HepG2 (cell line): ENCODE results near the gene WNT3. TPM values are rescaled to one million over a fixed set of nuclear protein-coding genes. Genes with fewer than 3 reads are reported as not detected.

Source experiments
- ATAC-seq: fragments of 200-7000 bp; cut with Tn5 transposase; 3 replicates; pipeline ENCODE4 v1.9.1; 2020; ENCODE audit warnings: mild to moderate bottlenecking, moderate library complexity
- Bru-seq: library from RNA; stranded (reverse); fragments of 400-500 nt; gene quantifications from one replicate; lab custom pipeline; 2021; lab: Mats Ljungman, UMichigan
- BruChase-seq, 2 experiments: library from RNA; stranded (reverse); fragments of 400-500 nt; gene quantifications; one replicate each; lab custom pipeline; 2021; lab: Mats Ljungman, UMichigan
- BruUV-seq: library from RNA; stranded (reverse); fragments of 400-500 nt; replicated peaks from 2 replicates; lab custom pipeline; 2021; lab: Mats Ljungman, UMichigan
- CTCF ChIA-PET: fragments of 300-600 bp; formaldehyde crosslinking; extraction: SDS; loops from one replicate; lab custom pipeline; 2021; ENCODE audit warnings: low total read pairs, inconsistent platforms, low intra/inter-chr PET ratio; lab: Yijun Ruan, JAX
- POLR2A ChIA-PET: fragments of 350-600 bp; sonication (Branson Sonifier 250); formaldehyde crosslinking; loops from one replicate; lab custom pipeline; 2020; ENCODE audit warnings: antibody characterized with exemption, inconsistent platforms; lab: Yijun Ruan, JAX
- DNase-seq: peaks from one replicate; pipeline ENCODE4 v3.0.0-alpha.2; 2015; ENCODE audit warnings: low spot score
- FAIRE-seq: peaks from 3 replicates; lab custom pipeline; 2011; peaks lifted over from hg19 to GRCh38; lab: Jason Lieb, UNC
- H2AFZ ChIP-seq: one replicate; pipeline ENCODE4 v1.6.1; 2011; ENCODE audit warnings: low read length, inconsistent platforms
- H3K27ac ChIP-seq: fragments of 300-600 bp; 3 replicates; pipeline ENCODE4 v1.8.0; 2011; ENCODE audit warnings: mixed run types, mild to moderate bottlenecking, mixed read lengths, low read length, inconsistent platforms; ENCODE audit not compliant: insufficient read depth; ENCODE audit errors: extremely low read length
- H3K27me3 ChIP-seq, 2 experiments: fragments of 200-600 bp in 1 of 2; 2 replicates in 1 of 2; 3 replicates in 1 of 2; pipeline versions ENCODE4 v1.6.0 to v1.8.0; 2011; ENCODE audit warnings: low read length in 2 of 2, mild to moderate bottlenecking in 2 of 2, moderate library complexity in 2 of 2, inconsistent platforms in 1 of 2; ENCODE audit not compliant: insufficient read depth in 2 of 2, control insufficient read depth in 1 of 2
- H3K36me3 ChIP-seq, 2 experiments: fragments of 200-600 bp in 1 of 2; replicated peaks in 1 of 2; 2 replicates in 1 of 2; 3 replicates in 1 of 2; pipeline versions ENCODE4 v1.5.1 to v1.8.0; 2011; ENCODE audit warnings: low read length in 2 of 2, inconsistent platforms in 1 of 2; ENCODE audit not compliant: insufficient read depth in 2 of 2, control insufficient read depth in 1 of 2
- H3K4me1 ChIP-seq: 2 replicates; pipeline ENCODE4 v1.5.1; 2012; ENCODE audit warnings: low read length, inconsistent platforms; ENCODE audit not compliant: insufficient read depth
- H3K4me2 ChIP-seq: 2 replicates; pipeline ENCODE4 v1.6.0; 2011; ENCODE audit warnings: low read depth, low read length, inconsistent platforms
- H3K4me3 ChIP-seq, 3 experiments: fragments of 200-600 bp in 1 of 3; sonication (generic), shearing (Covaris generic) in 1 of 3; replicated peaks in 1 of 3; 2 replicates each; pipeline ENCODE4 v1.5.1; 2011 to 2016; ENCODE audit warnings: low read length in 3 of 3, inconsistent platforms in 2 of 3, low read depth in 2 of 3, mild to moderate bottlenecking in 2 of 3, control low read depth in 1 of 3, mixed read lengths in 1 of 3; ENCODE audit not compliant: insufficient read depth in 1 of 3
- H3K79me2 ChIP-seq: one replicate; pipeline ENCODE4 v1.6.1; 2011; ENCODE audit warnings: low read length, inconsistent platforms; ENCODE audit not compliant: insufficient read depth
- H3K9ac ChIP-seq: 2 replicates; pipeline ENCODE4 v1.6.0; 2011; ENCODE audit warnings: mild to moderate bottlenecking, low read depth, low read length, inconsistent platforms; ENCODE audit not compliant: insufficient read depth
- H3K9me3 ChIP-seq: 2 replicates; pipeline ENCODE4 v1.5.1; 2012; ENCODE audit warnings: mild to moderate bottlenecking, low read length
- H4K20me1 ChIP-seq: 2 replicates; pipeline ENCODE4 v1.6.0; 2011; ENCODE audit warnings: inconsistent platforms, mild to moderate bottlenecking, low read length, moderate library complexity; ENCODE audit not compliant: insufficient read depth
- GFI1 ChIP-seq: sonication (generic); formaldehyde crosslinking; IDR thresholded peaks from 2 replicates; pipeline ENCODE4 v1.5.0; 2020; ENCODE audit warnings: missing genetic modification reagents, mild to moderate bottlenecking, borderline replicate concordance
- HBP1 ChIP-seq: IDR thresholded peaks from 2 replicates; pipeline ENCODE4 v1.6.1; 2016; ENCODE audit warnings: low read depth, control low read depth
- HCFC1 ChIP-seq: fragments of 150-350 bp; IDR thresholded peaks from 2 replicates; pipeline ENCODE4 v1.6.1; 2014; ENCODE audit warnings: low read depth, low read length
- HDAC2 ChIP-seq: sonication (generic); formaldehyde crosslinking; IDR thresholded peaks from 2 replicates; pipeline ENCODE4 v1.4.0; 2020; ENCODE audit warnings: missing genetic modification reagents
- HNRNPLL ChIP-seq: fragments of 200-400 bp; formaldehyde crosslinking; IDR thresholded peaks from 2 replicates; pipeline ENCODE4 v1.6.1; 2017; ENCODE audit warnings: mild to moderate bottlenecking, low read depth, low read length; ENCODE audit not compliant: poor library complexity, severe bottlenecking
- ISL2 ChIP-seq: sonication (generic); formaldehyde crosslinking; IDR thresholded peaks from 2 replicates; pipeline ENCODE4 v1.5.0; 2020; ENCODE audit warnings: missing genetic modification reagents
- MEIS2 ChIP-seq: sonication (generic); formaldehyde crosslinking; IDR thresholded peaks from 2 replicates; pipeline ENCODE4 v1.9.0; 2021; ENCODE audit warnings: mild to moderate bottlenecking, missing genetic modification reagents
- NFYB ChIP-seq: sonication (generic); formaldehyde crosslinking; IDR thresholded peaks from 2 replicates; pipeline ENCODE4 v1.4.0; 2020; ENCODE audit warnings: missing genetic modification reagents
- PBX2 ChIP-seq: IDR thresholded peaks from 2 replicates; pipeline ENCODE4 v1.6.1; 2016; ENCODE audit warnings: control low read depth
- SRSF1 ChIP-seq: fragments of 200-400 bp; formaldehyde crosslinking; optimal IDR thresholded peaks from 2 replicates; pipeline ENCODE3; 2017; ENCODE audit warnings: mild to moderate bottlenecking, low read depth, low read length, moderate library complexity
- TBX2 ChIP-seq: sonication (generic); formaldehyde crosslinking; IDR thresholded peaks from 2 replicates; pipeline ENCODE4 v1.5.0; 2020; ENCODE audit warnings: missing genetic modification reagents, mild to moderate bottlenecking, borderline replicate concordance
- ZBTB7B ChIP-seq: sonication (generic); formaldehyde crosslinking; IDR thresholded peaks from 2 replicates; pipeline ENCODE4 v1.4.0; 2020; ENCODE audit warnings: missing genetic modification reagents
- ZKSCAN8 ChIP-seq: IDR thresholded peaks from 2 replicates; pipeline ENCODE4 v1.6.1; 2016; ENCODE audit warnings: borderline replicate concordance, missing genetic modification reagents, missing compliant biosample characterization
- ZNF234 ChIP-seq: sonication (generic); formaldehyde crosslinking; conservative IDR thresholded peaks from 2 replicates; pipeline ENCODE4 v1.5.1; 2020; ENCODE audit warnings: mild to moderate bottlenecking, missing genetic modification reagents
- ZNF276 ChIP-seq: sonication (generic); formaldehyde crosslinking; IDR thresholded peaks from 2 replicates; pipeline ENCODE4 v1.4.0; 2020; ENCODE audit warnings: mild to moderate bottlenecking, low read depth, missing genetic modification reagents
- WGBS: methylation state at CpG from one replicate; pipeline ENCODE4 v1.1.6; 2017; ENCODE audit warnings: low lambda C conversion rate; 5-methylcytosine and 5-hydroxymethylcytosine counted together
- in situ Hi-C: cut with HindIII; loops from 2 replicates; pipeline ENCODE4 v1.10.0; 2017; ENCODE audit warnings: low pct_unique_long_range_greater_than_20kb; ENCODE audit not compliant: extremely low pct_ligation_motif_present
- intact Hi-C: fragments of 100-400 bp; cut with micrococcal nuclease; formaldehyde crosslinking; loops from one replicate; pipeline ENCODE4 v1.10.0; 2022; ENCODE audit not compliant: unreplicated experiment
- long read RNA-seq, 2 experiments: library from RNA in 1 of 2; library from polyadenylated mRNA in 1 of 2; stranded (forward) in 1 of 2; unstranded in 1 of 2; transcript quantifications; one replicate each; pipeline ENCODE4 v2.0.0, GENCODE V29; 2019 to 2022
- polyA minus RNA-seq, 3 experiments: library from RNA; depleted of rRNA, polyadenylated mRNA; stranded (reverse); fragments of >200 nt; gene quantifications; 2 replicates each; pipeline ENCODE4 v1.2.3, GENCODE V29; 2011; ENCODE audit warnings: low replicate concordance in 1 of 3
- polyA plus RNA-seq, 8 experiments: library from polyadenylated mRNA; depleted of rRNA in 3 of 8; stranded (reverse) in 7 of 8; unstranded in 1 of 8; fragments of >200 nt; fragmentation: Illumina TruSeq in 4 of 8; extraction: Trizol in 4 of 8; gene quantifications; 2 replicates each; pipeline versions ENCODE4 v1.2.1 to v1.2.3, GENCODE V29; 2011 to 2016; ENCODE audit warnings: low read depth in 4 of 8, missing spikeins in 1 of 8, mixed read lengths in 1 of 8; ENCODE audit not compliant: insufficient read depth in 1 of 8
- total RNA-seq, 5 experiments: library from RNA; depleted of rRNA; stranded (reverse); fragments of >200 nt; fragmentation: Illumina TruSeq; extraction: Trizol; gene quantifications; 2 replicates each; pipeline ENCODE4 v1.2.3, GENCODE V29; 2016; ENCODE audit warnings: low read depth in 1 of 5

Gene WNT3
- total RNA-seq (2016; rRNA removed; fragmentation: Illumina TruSeq; extraction: Trizol) = 6.4 and 8.5 TPM in 2 replicates
- total RNA-seq (2016; cell fraction: cytosol; rRNA removed; fragmentation: Illumina TruSeq; extraction: Trizol; ENCODE audit: low read depth) = 0.71 and 1.2 TPM in 2 replicates
- total RNA-seq (2016; cell fraction: insoluble cytoplasmic fraction; rRNA removed; fragmentation: Illumina TruSeq; extraction: Trizol) = 5.9 and 8.3 TPM in 2 replicates
- 4.3 and 4.8 TPM in 2 replicates for total RNA-seq (2016; cell fraction: membrane; rRNA removed; fragmentation: Illumina TruSeq; extraction: Trizol)
- total RNA-seq (2016; cell fraction: nucleus; rRNA removed; fragmentation: Illumina TruSeq; extraction: Trizol) = 8.4 and 9.8 TPM in 2 replicates
- polyA plus RNA-seq (2011; rRNA removed) = 10.3 and 12.5 TPM in 2 replicates
- 5.1 and 6.8 TPM in 2 replicates for polyA plus RNA-seq (2011; cell fraction: cytosol; rRNA removed)
- polyA plus RNA-seq (2011; cell fraction: nucleus; rRNA removed) = 27.1 and 28.5 TPM in 2 replicates
- polyA plus RNA-seq (2012) = 6.9 and 7.4 TPM in 2 replicates
- polyA plus RNA-seq (2016; cell fraction: cytosol; fragmentation: Illumina TruSeq; extraction: Trizol; ENCODE audit: low read depth) = 0.82 and 0.98 TPM in 2 replicates
- 6.2 TPM in 2 replicates for polyA plus RNA-seq (2016; cell fraction: insoluble cytoplasmic fraction; fragmentation: Illumina TruSeq; extraction: Trizol; ENCODE audit: low read depth)
- polyA plus RNA-seq (2016; cell fraction: membrane; fragmentation: Illumina TruSeq; extraction: Trizol; ENCODE audit: low read depth) = 2.9 and 3.1 TPM in 2 replicates
- polyA plus RNA-seq (2016; cell fraction: nucleus; fragmentation: Illumina TruSeq; extraction: Trizol; ENCODE audit: insufficient read depth, low read depth) = 27.6 and 28.5 TPM in 2 replicates
- polyA minus RNA-seq (2011; rRNA and poly(A)+ RNA removed; ENCODE audit: low replicate concordance) = 4.4 and 6.5 TPM in 2 replicates
- polyA minus RNA-seq (2011; cell fraction: cytosol; rRNA and poly(A)+ RNA removed) = 2.9 and 3.2 TPM in 2 replicates
- 5.0 and 6.2 TPM in 2 replicates for polyA minus RNA-seq (2011; cell fraction: nucleus; rRNA and poly(A)+ RNA removed)
- Bru-seq, nascent RNA = percentile 36 among the genes with signal in this experiment
- percentile 56 among the genes with signal in this experiment for BruChase-seq, experiment 1, labeled RNA remaining after a 6-hour chase
- percentile 48 among the genes with signal in this experiment for BruChase-seq, experiment 2, labeled RNA remaining after a 2-hour chase
- long read RNA-seq, experiment 1, partial matches to known transcripts = 2 of 14 reads
- long read RNA-seq, experiment 1, other reads (novel, unspliced or antisense) = 12 of 14 reads
- long read RNA-seq, experiment 2, partial matches to known transcripts = 3 of 8 reads
- long read RNA-seq, experiment 2, other reads (novel, unspliced or antisense) = 5 of 8 reads

GRCh38 chr17:46818316-46818928, at the start of gene WNT3:
TSS of gene WNT3 (minus strand) at chr17:46818692. CDS start at chr17:46818597, 95 bp downstream.
- no TSS peak for BruUV-seq
- 21% methylated on average over 18 of the region's 47 CpGs for WGBS
- DNase-seq = no peak
- Histone ChIP-seq H3K27me3 (peaks cover 12 to 75% of the 10 kb centered on the region in 2 experiments), H3K36me3 (no peaks in the 10 kb centered on the region), H3K9me3 (no peaks in the 10 kb centered on the region), H3K4me1 (peaks cover 35% of the 10 kb centered on the region), H3K79me2 (no peaks in the 10 kb centered on the region), H2AFZ (no peak within 1 kb of the TSS), H3K9ac (no peak within 1 kb of the TSS; the same call in 1 of the 2 replicates), H3K27ac (no peak within 1 kb of the TSS), H4K20me1 (no peaks in the 10 kb centered on the region), H3K4me3 (peak within 1 kb of the TSS; percentile 42 to 74 (median 56)), H3K4me2 (peak within 1 kb of the TSS; percentile 82)
- intact Hi-C loops = no loop called here
- ChIA-PET CTCF (no interaction called here), POLR2A (no interaction called here)
- in situ Hi-C loops = no loop called here
- peak; percentile 29 for ATAC-seq
- no peak for FAIRE-seq
- TF ChIP-seq GFI1 (CRISPR knock-in tag) (no peak), HCFC1 (no peak), HDAC2 (0 out of 2 replicates have a peak, but pooled peaks have one; percentile 1), NFYB (peak; percentile 78), HNRNPLL (peak; percentile 7), ZNF234 (CRISPR knock-in tag) (no peak), SRSF1 (peak; percentile 5), PBX2 (CRISPR knock-in tag) (peak; percentile 84), ISL2 (CRISPR knock-in tag) (0 out of 2 replicates have a peak, but pooled peaks have one; percentile 26), ZBTB7B (0 out of 2 replicates have a peak, but pooled peaks have one; percentile 28), HBP1 (CRISPR knock-in tag) (no peak), TBX2 (CRISPR knock-in tag) (no peak), ZNF276 (no peak), MEIS2 (CRISPR knock-in tag) (peak; percentile 79; the same call in 1 of the 2 replicates), ZKSCAN8 (no peak)
